HG02759 (cell line): ENCODE data around the gene SNTB2.

Experiments used
- ATAC-seq: cut with Tn5 transposase; IDR thresholded peaks from one replicate; pipeline ENCODE4 v1.9.1; 2021; ENCODE audit warnings: mild to moderate bottlenecking, moderate library complexity; ENCODE audit not compliant: unreplicated experiment

Gene SNTB2

DNA sequence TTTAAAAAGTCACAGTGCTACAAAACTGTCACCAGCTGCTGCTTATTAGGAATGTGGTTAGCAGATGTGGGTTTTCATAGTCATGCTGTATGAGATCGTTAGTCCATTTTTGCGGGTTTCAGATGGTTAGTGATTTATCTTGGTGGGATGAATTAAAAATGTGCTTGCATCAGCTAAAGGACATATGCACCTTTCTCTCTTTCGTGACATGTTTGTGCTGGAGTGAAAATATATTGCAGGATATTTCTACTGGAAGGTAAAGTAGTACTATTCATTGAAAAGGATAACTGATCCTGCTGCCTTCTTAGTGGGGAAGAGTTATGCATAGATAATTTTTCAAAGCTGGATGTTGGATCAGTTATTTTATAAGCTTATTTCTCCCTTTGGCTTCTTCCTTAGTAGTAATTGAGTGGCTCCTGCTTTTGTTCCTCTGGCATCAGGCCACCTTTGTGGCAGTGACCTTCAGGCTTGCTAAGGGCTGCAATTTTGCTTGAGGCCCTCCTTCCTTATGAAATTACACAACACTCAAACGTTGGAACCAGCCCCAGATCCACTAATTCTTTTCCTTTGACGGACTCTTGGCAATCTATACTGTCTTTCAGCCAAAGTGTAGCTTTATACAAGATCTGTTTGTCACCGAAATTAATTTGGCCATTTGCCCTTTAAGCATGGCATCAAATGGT, 7.5 kb upstream of the SNTB2 start:
- ATAC-seq: no peak

DNA sequence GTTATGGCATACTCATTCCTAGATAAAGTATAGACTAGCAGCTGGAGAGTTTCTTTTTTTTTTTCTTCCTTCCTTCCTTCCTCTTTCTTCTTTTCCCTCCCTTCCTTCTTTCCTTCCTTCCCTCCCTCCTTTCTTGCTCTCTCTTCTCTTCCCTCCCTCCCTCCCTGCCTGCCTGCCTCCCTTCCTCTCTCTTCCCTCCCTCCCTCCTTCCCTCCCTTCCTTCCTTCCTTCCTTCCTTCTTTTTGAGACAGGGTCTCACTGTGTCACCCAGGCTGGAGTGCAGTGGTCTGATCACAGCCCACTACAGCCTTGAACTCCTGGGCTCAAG, 7.0 kb upstream of the SNTB2 start:
- ATAC-seq: no peak

DNA sequence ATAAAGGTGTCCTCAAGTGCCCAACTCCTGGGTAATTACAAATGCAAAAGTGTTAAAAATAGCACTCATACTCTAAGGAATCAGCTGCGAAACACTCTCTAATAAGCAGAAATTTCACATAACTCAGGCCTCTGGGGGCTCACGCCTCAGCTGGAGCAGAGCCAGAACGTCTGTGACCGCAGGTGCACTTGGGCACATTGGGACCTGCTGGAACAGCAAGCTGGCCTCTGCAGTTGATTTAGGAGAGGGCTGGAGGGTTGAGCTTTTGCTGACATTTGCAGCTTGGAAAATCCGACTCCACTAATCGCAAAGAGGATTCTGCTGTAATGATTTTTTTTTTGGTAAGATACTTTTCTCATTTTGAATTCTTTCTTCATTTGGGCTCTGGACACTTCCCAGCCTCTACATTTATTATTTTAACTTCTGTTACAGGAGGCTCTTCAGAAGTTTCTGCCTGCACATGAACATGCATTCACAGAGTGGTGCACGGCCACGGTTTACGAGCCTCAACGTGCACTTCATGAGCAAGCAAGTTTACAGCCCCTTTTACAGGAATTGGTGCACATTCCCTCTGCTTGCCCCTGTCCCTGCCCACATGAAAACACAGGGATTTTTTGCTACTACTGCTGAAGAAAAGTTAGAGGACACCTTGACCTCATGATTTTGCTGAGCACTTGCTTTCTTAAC, 4.1 kb upstream of the SNTB2 start:
- ATAC-seq: no peak

DNA sequence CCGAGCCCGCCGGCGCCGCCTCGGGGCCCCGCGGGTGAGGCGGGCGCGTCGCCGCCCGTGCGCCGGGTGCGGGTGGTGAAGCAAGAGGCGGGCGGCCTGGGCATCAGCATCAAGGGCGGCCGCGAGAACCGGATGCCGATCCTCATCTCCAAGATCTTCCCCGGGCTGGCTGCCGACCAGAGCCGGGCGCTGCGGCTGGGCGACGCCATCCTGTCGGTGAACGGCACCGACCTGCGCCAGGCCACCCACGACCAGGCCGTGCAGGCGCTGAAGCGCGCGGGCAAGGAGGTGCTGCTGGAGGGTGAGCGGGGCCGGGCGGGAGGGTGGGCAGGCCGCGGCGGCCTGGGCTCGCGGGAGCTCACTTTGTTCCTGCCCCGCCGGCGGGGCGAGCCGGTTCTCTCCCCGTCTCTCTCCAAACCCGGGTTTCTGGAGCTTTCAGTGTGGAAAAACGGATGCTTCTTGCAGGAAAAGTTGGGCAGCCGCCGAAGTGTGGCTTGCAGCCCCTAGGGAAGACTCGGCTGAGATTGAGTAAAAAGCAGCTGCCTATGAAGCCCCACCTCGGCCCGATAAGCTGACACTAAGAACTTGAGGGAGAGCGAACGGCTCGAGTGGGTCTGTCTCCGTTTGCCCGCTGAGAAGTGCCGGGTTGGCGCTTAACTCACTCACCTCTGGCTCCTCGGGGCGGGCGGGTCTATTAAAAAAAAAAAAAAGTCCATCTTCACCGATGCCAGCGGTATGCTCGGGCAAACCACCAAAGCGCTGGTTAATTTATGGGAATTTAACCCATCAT, 677 bp downstream of the SNTB2 start:
- peak; percentile 34 for ATAC-seq

DNA sequence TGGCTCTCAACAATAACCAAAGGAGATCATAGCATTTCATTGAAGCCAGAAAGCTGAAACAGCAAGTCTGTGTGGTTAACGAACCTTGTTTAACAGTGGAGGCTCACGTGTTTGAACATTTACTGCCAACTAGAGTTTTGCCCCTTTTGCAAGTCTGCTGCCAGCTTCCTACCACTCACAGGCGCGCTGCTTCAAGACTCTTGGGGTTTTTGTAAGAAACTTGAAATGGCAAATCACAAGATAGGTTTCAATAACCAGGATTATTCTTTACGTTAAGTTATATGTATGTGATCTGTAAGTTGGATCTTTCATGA, 1.2 kb downstream of the SNTB2 start:
- ATAC-seq: no peak

DNA sequence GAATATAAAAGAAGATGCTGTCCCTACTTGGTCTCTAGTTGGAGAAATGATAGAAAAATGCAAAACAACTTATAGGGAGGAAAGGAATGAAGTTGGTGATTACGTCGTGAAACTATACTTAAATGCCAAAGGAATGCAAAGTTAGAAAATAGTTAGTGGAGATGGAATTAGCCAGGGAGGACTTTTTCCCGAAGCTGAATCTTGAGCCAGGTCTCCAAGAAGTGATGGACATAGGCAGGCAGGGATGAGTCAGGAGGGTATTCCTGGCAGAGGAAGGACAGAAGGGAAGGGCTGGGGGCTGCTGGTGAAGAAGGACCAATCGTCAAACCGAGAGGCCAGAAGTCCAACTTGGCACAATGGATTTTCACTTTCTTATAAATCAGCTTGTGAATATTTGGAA, 1.8 kb downstream of the SNTB2 start:
- no peak for ATAC-seq

DNA sequence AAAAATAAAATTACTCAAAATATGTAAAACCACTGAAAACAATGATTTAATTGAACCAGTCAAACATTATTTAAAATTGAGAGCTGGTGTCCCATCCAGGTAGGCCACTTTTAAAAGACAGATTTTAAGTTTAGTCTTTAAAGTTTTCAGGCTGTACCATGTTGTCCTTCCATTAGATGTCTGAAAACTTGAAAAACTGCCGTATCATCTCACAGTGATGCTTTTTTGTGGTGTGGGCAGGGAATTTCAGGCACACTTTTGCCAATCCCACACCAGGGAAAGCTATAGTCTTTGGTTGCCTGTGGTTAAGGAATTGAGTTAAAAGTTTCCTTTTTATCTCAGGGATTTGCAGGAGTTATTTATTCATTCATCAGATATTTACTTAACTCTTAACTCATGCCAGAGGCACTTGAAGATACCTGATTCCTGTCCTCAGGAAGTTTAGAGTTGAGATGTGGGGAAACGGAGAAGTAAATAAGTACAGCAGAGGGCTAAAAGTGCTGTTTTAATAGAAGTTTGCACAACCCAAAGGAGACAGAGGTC, 3.2 kb downstream of the SNTB2 start:
- ATAC-seq: no peak

DNA sequence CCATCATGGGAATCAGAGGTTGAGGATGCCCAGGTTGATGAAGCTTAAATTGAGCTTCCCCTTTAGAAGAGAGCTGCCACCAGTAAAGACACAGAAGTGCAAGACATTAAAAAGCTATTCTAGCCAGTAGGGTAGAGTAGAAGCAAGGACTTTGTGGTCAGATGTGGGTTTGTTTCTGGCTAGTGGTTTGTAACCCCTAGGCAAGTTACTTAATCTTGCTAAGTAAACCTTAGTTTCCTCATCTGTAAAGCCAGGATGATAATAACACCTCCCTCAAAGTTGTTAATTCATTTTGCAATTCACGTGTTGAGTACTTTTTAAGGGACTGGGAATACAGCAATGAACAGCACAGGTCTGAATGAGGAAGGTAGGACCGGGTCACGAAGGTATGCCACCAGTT, 3.6 kb downstream of the SNTB2 start:
- ATAC-seq: no peak

DNA sequence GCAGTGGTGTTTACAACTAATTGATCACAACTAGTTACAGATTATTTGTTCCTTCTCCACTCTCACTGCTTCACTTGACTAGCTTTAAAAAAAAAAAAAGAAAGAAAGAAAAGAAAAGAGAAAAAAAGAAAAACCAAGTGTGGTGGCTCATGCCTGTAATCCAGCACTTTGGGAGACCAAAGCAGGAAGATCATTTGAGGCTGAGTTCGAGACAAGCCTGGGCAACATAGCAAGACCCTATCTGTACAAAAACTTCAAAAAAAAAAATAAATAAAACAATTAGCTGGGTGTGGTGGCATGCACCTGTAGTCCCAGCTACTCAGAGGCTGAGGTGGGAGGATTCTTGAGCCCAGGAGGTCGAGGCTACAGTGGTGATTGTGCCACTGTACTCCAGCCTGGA, 4.2 kb downstream of the SNTB2 start:
- ATAC-seq: no peak

DNA sequence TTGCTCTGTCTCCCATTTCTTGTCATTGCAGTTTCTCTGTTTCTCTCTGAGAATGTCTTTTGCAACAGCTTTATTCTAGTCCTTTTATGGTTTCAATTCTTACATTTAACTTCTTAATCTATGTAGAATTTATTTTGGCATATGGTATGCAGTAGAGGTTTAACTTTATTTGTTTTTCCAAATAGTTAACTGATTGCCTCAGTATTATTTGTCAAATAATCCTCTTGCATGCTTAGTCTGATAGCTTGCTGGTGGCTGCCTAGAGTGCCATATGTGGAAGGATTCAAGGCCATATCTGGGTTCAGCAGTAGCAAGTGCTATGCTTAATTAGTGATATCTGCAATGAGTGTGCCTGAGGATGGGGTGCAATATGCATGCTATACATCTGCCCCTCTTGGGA, 6.9 kb downstream of the SNTB2 start:
- no peak for ATAC-seq

DNA sequence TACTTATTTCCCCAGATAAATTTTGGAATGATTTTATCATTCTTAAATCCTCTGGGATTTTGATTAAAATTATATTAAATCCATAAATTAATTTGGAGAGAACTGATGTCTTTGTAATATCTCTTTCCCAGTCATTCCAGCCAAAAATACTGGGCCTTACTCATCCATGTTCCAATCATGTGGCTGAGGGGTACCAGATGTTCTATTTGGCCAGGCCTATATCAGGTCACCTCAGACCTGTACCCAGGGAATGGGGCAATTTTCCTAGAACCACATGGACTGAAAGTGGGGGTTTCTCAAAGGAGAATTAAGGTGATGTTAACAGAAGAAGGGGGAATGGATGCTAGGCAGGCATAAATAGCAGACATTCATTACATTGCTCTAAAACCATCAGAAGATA, 7.5 kb downstream of the SNTB2 start:
- no peak for ATAC-seq

DNA sequence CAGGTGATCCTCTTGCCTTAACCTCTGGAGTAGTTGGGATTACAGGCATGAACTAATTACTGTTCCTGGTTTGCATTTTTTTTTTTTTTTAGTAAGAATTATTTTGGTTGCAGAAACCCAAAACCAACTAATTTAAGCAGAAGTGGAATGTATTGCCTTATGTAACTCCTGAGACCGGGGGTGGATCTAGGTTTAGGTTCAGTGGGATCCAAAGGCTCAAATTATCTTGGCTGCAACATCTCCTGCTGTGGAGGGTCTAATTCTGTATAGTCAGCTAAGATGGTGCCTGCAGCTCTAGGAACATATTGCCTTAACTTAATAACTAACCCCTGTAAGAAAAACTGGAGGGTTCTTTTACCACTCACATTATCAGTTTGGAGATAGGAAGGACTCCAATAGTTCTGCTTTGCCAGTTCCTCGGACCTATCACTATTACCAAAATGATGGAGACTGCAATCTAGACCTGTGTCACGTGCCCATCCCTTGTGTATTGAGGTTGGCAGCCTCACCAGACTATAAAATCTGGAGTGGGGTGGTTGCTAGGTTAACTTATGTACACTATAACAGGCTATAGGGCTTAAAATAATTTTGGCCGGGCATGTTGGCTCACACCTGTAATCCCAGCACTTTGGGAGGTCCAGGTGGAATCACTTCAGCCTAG, 8.5 kb downstream of the SNTB2 start:
- ATAC-seq: no peak

DNA sequence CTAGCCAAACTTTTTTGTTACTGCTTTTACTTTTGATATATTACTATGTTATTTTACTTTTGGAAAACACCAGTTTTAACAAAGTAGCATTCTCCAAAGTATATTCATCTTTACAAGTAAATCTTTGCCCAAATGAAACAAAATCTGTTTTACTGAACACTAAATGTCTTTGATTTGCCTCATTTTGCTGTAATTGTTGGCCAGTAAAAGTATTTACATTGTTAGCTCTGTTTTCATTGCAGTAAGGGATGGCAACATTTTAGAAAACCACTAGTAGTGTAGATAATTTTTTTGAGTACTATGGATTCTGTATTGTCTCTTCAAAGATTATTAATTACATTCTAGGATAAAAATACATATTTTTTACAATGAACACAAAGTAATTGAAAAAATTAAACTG, 10.6 kb downstream of the SNTB2 start:
- ATAC-seq: no peak

DNA sequence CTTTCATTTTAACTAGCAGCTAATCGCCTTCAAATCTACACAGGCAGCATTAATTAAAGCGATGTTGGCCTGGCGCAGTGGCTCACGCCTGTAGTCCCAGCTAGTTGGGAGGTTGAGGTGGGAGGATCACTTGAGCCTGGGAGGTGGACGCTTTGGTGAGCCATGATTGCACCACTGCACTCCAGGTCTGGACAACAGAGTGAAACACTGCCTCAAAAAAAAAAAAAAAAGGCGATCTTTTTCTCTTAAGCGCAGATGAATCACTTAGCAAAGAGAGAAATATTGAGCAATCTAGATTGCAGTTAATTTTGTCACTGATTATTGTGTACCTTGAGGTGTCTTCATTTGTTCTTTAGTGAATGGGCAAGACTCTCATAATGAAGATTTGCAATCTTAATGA, 12.4 kb downstream of the SNTB2 start:
- no peak for ATAC-seq

DNA sequence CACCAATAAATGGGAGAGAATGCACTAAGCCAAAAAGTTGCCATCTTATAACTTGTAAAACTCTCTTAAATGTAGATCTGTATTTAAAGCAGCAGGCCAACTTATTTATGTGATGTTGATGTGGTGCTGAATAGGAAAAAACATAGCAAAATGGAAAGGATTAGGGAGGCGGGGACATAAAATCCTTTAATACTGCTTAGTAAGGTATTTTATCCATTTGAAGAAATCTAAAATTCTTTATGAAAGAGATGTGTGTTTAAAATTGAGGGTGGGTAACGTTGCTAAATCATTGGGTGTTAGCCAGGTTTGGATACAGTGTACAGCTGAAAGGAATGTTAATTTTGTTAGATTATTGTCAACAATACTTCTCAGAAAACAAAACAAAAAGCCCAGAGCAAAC, 14.3 kb downstream of the SNTB2 start:
- no peak for ATAC-seq

DNA sequence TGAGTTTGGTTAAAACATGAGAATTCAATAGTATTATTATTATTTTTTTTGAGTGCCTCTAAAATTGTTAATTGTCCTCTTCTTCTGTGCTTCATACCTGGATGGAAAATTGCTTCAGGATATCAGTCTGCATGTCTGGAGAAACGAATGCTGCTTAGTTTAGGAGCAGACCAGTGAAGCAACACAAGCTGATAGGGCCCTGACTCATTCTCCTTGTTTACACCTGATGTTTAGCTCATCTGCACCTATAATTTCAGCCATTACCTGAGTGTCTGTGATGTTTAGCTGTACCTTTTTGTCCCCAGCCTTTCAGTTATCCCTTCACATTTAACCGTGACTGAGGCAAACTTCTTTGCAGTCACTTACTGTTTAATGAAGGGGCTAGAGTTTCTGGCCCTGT, 14.8 kb downstream of the SNTB2 start:
- no peak for ATAC-seq

DNA sequence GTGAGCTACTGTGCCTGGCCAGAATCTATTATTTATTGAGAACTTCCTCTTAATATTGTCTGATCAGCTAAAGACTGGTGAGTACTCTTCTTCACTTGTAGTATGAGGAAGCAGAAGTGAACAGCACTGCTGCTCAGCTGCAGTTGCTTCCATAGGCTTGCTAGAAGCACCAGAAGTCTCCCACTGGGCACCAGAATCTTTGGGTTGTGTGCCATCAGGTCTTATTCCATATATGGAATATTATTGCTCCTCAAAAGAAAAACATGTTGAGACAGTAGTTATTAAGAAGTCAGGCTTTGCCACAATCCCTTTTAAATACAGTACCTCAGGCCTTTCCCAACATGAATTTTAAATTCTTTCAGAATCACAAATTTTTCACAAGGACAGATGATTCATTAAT, 17.2 kb downstream of the SNTB2 start:
- ATAC-seq: no peak

DNA sequence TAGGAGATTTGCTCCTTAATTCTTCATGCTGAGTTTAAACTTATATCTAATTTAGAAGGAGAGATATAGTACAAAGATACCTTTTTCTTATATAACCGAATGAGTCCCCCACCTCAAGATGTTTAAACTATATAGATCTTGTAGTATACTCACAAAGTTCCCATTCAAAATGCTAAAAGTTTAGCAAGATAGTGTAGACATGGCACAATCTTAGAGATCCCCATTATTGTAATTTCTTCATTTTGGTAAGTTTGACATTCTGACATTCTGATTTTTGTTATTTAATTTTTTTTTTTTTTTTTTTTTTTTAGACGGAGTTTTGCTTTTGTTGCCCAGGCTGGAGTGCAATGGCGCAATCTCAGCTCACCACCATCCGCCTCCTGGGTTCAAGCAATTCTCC, 22.8 kb downstream of the SNTB2 start:
- no peak for ATAC-seq

DNA sequence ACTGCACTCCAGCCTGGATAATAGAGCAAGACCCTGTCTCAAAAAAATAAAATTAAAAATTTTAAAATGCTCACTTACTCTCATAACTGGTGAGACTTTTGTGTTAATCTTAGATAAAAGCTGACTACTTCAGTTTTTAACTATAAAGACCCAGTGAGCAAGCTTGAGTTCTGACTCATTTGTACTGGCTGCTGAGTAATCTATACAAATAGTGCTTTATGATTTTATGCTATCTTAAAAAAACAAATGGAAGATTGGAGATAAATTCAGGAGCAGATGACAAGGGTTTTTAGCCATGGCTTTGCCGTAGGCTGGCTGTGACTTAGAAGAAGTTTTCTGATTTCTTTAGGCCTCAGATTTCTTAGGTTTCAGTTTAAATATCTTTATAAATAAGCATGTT, 30.5 kb downstream of the SNTB2 start:
- ATAC-seq: no peak

DNA sequence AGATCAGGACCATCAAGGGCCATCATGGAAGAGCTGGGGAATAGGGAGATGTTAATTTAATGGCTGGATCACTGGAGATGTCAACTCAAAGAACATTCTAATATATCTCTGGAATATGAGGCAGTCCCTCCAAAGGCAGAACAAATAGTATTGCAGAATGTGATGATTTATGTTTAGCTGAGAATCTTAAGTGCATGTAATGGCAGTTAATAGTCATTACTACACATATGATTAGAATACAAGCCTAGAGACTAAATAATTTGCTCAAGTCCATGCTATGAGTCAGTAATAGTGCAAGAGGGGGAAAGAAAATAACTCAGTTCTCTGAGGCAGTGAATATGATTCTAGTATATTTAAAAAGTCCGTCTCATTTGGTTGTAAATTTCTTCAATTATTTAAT, 32.3 kb downstream of the SNTB2 start:
- ATAC-seq: no peak

DNA sequence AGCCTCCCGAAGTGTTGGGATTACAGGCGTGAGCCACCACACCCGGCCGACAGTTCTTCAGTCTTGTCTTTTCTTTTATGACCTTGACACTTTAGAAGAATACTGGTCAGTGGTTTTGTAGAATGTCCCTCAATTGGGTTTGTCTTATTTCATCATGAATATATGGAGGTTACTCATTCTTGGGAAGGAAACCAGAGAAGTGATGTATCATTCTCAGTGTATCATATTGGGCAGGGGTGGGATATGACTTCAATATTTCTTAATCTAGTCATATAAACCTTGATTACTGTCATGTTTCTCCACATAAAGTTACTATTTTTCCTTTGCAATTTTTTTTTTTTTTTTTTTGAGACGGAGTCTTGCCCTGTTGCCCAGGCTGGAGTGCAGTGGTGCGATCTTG, 36.9 kb downstream of the SNTB2 start:
- no peak for ATAC-seq

DNA sequence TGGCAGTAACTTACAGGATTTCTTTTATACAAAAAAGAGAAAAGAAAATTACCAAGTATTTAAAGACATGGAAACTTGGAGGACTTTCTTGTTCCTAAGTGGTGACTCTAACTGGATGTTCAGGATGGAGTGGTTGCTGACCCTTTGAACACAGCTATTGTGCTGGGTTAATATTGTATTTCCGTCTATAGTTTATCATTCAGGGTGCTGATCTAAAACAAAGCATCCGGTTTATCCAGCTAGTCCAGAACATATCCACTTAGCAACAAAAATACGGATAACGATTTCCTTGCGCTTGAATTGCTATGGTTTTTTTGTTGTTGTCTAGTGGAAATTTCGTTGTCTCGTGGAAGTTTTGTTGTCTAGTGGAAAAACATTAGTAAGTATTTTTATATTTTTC, 38.2 kb downstream of the SNTB2 start:
- ATAC-seq: no peak
